Lung (tissue), 12 donors: ENCODE data around the gene PRR5L. TPM values are rescaled to one million over a fixed set of nuclear protein-coding genes. Genes with fewer than 3 reads are reported as not detected.
A peak's percentile ranks its signal among the peaks of the same experiment; 100 is the strongest.

Experiments used
- ATAC-seq: fragments of 200-7000 bp; cut with Tn5 transposase; one replicate; pipeline ENCODE4 v1.9.1; 2020; ENCODE audit warnings: moderate number of reproducible peaks; ENCODE audit not compliant: insufficient read depth, low FRiP score
- DNase-seq, 3 donors: peaks; one replicate each; pipeline ENCODE4 v3.0.0-alpha.2; 2013 to 2017
- H3K27ac ChIP-seq, 2 donors: one replicate each; pipeline ENCODE4 v1.5.1; 2013; ENCODE audit warnings: mild to moderate bottlenecking in 2 of 2, moderate library complexity in 2 of 2, control low read depth in 1 of 2, inconsistent platforms in 1 of 2, low read depth in 1 of 2, low read length in 1 of 2
- H3K27me3 ChIP-seq, 3 donors: one replicate each; pipeline ENCODE4 v1.5.1; 2013; ENCODE audit warnings: low read length in 2 of 3; ENCODE audit not compliant: control insufficient read depth in 3 of 3, insufficient read depth in 3 of 3
- H3K36me3 ChIP-seq, 4 donors: one replicate each; pipeline ENCODE4 v1.5.1; 2013; ENCODE audit warnings: low read length in 4 of 4, mild to moderate bottlenecking in 1 of 4, moderate library complexity in 1 of 4; ENCODE audit not compliant: control insufficient read depth in 4 of 4, insufficient read depth in 4 of 4
- H3K4me1 ChIP-seq, 5 donors: one replicate each; pipeline ENCODE4 v1.5.1; 2013; ENCODE audit warnings: low read length in 5 of 5, mild to moderate bottlenecking in 2 of 5, moderate library complexity in 1 of 5; ENCODE audit not compliant: control insufficient read depth in 5 of 5, insufficient read depth in 5 of 5
- H3K4me3 ChIP-seq: one replicate; pipeline ENCODE4 v1.5.1; 2013; ENCODE audit warnings: mild to moderate bottlenecking, control low read depth, moderate library complexity
- H3K9ac ChIP-seq, 2 donors: one replicate each; pipeline ENCODE4 v1.5.1; 2013; ENCODE audit warnings: low read length in 2 of 2, control low read depth in 1 of 2; ENCODE audit not compliant: insufficient read depth in 1 of 2
- H3K9me3 ChIP-seq, 4 donors: one replicate each; pipeline ENCODE4 v1.5.1; 2013; ENCODE audit warnings: low read length in 3 of 4, mild to moderate bottlenecking in 1 of 4, moderate library complexity in 1 of 4; ENCODE audit not compliant: control insufficient read depth in 4 of 4, insufficient read depth in 3 of 4
- WGBS, 2 donors: extraction: QIAGEN DNeasy Blood & Tissue Kit; methylation state at CpG; one replicate each; pipeline ENCODE4 v1.1.7; 2013; 5-methylcytosine and 5-hydroxymethylcytosine counted together
- polyA plus RNA-seq, 2 donors: library from polyadenylated mRNA; stranded (reverse); fragments of 200-250 nt; gene quantifications; one replicate each; pipeline ENCODE4 v1.2.1, GENCODE V29; 2013
- total RNA-seq, 2 donors: library from RNA; depleted of rRNA in 1 of 2; stranded (reverse); fragments of >200 nt in 1 of 2; gene quantifications; one replicate each; pipeline ENCODE4 v1.2.1, GENCODE V29; 2014 to 2021
- TF ChIP-seq, protein P1 (sequence below): IDR thresholded peaks from 2 replicates; pipeline ENCODE4 v1.5.1; 2012; ENCODE audit warnings: mild to moderate bottlenecking; ENCODE audit errors: control extremely low read depth, extremely low read depth
- donor health status: control.
- donor health status: control.
- donor health status: Bipolar disorder and iron deficiency.
- donor health status: healthy.
- donor health status: DM: yes; HTN: yes; CAD: no.

PRR5L gene
- total and polyA plus RNA-seq, 4 donors, result 6.3 to 27.5 (median 9.0) TPM

DNA sequence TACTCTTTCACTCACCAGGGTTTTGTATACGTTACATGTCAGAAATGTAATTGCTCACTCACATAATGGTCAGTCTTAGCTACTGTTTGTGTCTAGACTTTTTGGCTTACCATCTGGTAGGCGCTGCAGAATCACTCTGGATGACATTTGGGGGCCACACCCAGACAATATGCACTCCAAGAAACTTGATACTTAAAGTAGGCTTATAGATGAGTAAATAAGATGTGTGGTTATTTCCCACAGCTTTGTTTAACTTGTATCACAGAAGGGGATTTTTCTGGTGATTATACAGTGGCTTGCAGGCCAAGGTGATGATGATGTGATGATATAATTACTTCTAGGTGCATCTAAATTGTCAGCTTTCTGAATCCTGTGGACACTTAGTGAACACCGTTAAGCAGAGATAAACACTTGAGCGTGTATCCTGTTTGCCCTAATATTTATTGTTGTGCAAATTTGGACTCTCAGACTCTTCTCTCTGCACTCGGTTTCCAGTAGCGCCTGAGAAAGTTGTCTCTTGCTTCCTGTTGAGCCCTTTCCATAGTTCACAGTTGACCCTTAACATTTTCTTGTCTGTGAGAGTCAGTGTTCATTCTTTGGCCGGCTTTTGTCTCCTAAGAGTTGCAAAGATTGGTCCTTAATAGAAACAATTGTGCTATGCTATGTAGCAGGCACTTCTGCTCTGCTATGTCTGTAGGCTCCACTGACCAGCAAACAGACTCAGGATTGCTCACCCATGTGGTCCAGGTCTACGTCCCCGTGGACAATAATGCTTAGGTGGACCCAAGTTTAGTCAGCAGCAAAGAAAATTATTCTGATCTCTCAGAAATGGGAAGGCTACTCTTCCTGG lies 89.3 kb downstream of the PRR5L start:
- DNase-seq (peak; percentile 83 to 97 (median 97)), ATAC-seq (no peak)
- peaks cover 0 to 36% (median 0%) of the 10 kb centered on the region in 5 donors for H3K4me1 ChIP-seq
- WGBS, 2 donors, result 60 to 80% methylated on average over 9 of the region's 9 CpGs
- H3K9ac ChIP-seq, result no peak overlapping the region
- TF ChIP-seq, protein P1, sequence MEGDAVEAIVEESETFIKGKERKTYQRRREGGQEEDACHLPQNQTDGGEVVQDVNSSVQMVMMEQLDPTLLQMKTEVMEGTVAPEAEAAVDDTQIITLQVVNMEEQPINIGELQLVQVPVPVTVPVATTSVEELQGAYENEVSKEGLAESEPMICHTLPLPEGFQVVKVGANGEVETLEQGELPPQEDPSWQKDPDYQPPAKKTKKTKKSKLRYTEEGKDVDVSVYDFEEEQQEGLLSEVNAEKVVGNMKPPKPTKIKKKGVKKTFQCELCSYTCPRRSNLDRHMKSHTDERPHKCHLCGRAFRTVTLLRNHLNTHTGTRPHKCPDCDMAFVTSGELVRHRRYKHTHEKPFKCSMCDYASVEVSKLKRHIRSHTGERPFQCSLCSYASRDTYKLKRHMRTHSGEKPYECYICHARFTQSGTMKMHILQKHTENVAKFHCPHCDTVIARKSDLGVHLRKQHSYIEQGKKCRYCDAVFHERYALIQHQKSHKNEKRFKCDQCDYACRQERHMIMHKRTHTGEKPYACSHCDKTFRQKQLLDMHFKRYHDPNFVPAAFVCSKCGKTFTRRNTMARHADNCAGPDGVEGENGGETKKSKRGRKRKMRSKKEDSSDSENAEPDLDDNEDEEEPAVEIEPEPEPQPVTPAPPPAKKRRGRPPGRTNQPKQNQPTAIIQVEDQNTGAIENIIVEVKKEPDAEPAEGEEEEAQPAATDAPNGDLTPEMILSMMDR, result no peak
- no peak overlapping the region for H3K4me3 ChIP-seq
- peaks cover 0 to 1% (median 0%) of the 10 kb centered on the region in 4 donors for H3K9me3 ChIP-seq
- no peaks in the 10 kb centered on the region for H3K27me3 ChIP-seq
- no peaks in the 10 kb centered on the region for H3K36me3 ChIP-seq
- H3K27ac ChIP-seq, result no peak overlapping the region

DNA sequence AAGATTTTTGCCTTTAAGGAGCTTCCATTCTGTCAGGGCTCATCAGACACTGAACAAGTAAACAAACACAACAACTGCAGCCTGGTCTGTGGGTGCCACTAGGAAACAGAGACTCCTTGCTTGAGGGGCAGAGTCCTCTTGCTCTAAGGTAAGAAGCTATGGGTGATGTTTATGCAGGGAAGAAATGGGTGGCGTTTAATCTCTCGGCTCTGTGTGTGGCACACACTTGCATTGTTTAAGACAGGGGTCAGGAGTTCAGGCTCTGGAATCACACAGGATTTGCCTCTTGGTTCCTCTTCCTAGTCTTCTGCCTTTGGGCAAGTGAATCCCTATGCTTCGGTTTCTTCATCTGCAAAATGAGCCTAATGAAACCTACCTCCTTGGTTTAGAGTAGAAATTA lies 90.3 kb downstream of the PRR5L start:
- H3K27ac ChIP-seq, result no peak overlapping the region
- no peaks in the 10 kb centered on the region for H3K36me3 ChIP-seq
- 78 to 96% methylated on average over 3 of the region's 3 CpGs for WGBS, 2 donors
- no peak overlapping the region for H3K9ac ChIP-seq
- DNase-seq, result no peak
- H3K27me3 ChIP-seq, result no peaks in the 10 kb centered on the region
- no peak overlapping the region for H3K4me3 ChIP-seq
- TF ChIP-seq, protein P1, result no peak
- peaks cover 0 to 1% (median 0%) of the 10 kb centered on the region in 4 donors for H3K9me3 ChIP-seq
- H3K4me1 ChIP-seq, result peaks cover 0 to 36% (median 0%) of the 10 kb centered on the region in 5 donors
- ATAC-seq, result no peak

DNA sequence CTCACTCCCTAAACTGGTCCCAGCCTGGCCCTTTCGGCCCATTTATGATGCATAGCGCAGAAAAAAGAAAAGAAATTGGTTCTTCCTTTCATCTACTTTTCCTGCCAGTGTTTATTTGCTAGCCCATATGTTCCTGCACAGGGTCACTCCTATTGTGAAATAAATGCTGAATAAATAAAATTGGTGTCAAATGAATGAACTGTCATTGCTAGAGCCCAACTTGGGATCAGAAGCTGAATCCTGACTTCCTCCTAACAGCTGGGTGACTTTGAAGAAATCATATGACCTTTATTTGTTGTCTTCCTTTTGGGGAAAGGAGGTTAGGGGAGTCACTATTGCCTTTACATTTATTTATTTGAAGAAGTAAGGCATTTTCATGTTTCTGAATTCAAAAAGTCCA lies 92.0 kb downstream of the PRR5L start:
- H3K4me1 ChIP-seq, result peaks cover 0 to 36% (median 0%) of the 10 kb centered on the region in 5 donors
- H3K4me3 ChIP-seq, result no peak overlapping the region
- 82 to 88% methylated on average over 2 of the region's 2 CpGs for WGBS, 2 donors
- no peak overlapping the region for H3K9ac ChIP-seq
- no peak for ATAC-seq
- TF ChIP-seq, protein P1, result no peak
- no peak overlapping the region for H3K27ac ChIP-seq
- no peaks in the 10 kb centered on the region for H3K9me3 ChIP-seq
- no peaks in the 10 kb centered on the region for H3K36me3 ChIP-seq
- no peaks in the 10 kb centered on the region for H3K27me3 ChIP-seq
- peak; percentile 56 to 95 (median 95) for DNase-seq
